OCI-LY1 (cell line): ENCODE measurements around the gene KIAA1586.

Experiments used
- H2AFZ ChIP-seq: fragments of 200-600 bp; sonication (generic), shearing (Covaris generic); 2 replicates; pipeline ENCODE4 v1.6.0; 2014; ENCODE audit warnings: antibody characterized with exemption, mild to moderate bottlenecking, low read length
- H3F3A ChIP-seq: fragments of 200-600 bp; sonication (generic), shearing (Covaris generic); 2 replicates; pipeline ENCODE4 v1.6.0; 2014; ENCODE audit warnings: mild to moderate bottlenecking, antibody characterized with exemption, low read length, moderate library complexity; ENCODE audit not compliant: insufficient read depth
- H3K27ac ChIP-seq: fragments of 200-600 bp; sonication (generic); 2 replicates; pipeline ENCODE4 v1.5.1; 2014; ENCODE audit warnings: low read length, mixed run types, mild to moderate bottlenecking, low read depth; ENCODE audit not compliant: poor library complexity, severe bottlenecking
- H3K27me3 ChIP-seq: fragments of 200-600 bp; sonication (generic); 2 replicates; pipeline ENCODE4 v1.6.0; 2014; ENCODE audit warnings: antibody characterized with exemption, mild to moderate bottlenecking, low read length, moderate library complexity; ENCODE audit not compliant: insufficient read depth
- H3K36me3 ChIP-seq: fragments of 200-600 bp; sonication (generic); 2 replicates; pipeline ENCODE4 v1.6.1; 2014; ENCODE audit warnings: mild to moderate bottlenecking, antibody characterized with exemption, low read length, moderate library complexity, mixed read lengths; ENCODE audit not compliant: insufficient read depth
- H3K4me1 ChIP-seq: fragments of 200-600 bp; sonication (generic); 2 replicates; pipeline ENCODE4 v1.5.1; 2014; ENCODE audit warnings: mild to moderate bottlenecking, low read length, moderate library complexity; ENCODE audit not compliant: insufficient read depth, severe bottlenecking
- H3K4me2 ChIP-seq: fragments of 200-600 bp; sonication (generic), shearing (Covaris generic); 2 replicates; pipeline ENCODE4 v1.6.1; 2014; ENCODE audit warnings: low read length
- H3K4me3 ChIP-seq: fragments of 200-600 bp; sonication (generic); 2 replicates; pipeline ENCODE4 v1.5.1; 2014; ENCODE audit warnings: low read length, low read depth, mild to moderate bottlenecking, mixed read lengths; ENCODE audit not compliant: poor library complexity, severe bottlenecking
- H3K79me2 ChIP-seq: fragments of 200-600 bp; shearing (Covaris generic); 2 replicates; pipeline ENCODE4 v1.6.1; 2016; ENCODE audit warnings: mixed run types, low read length, mixed read lengths; ENCODE audit not compliant: insufficient read depth
- H3K9ac ChIP-seq: fragments of 200-600 bp; sonication (generic), shearing (Covaris generic); 2 replicates; pipeline ENCODE4 v1.6.1; 2014; ENCODE audit warnings: mild to moderate bottlenecking, low read length, mixed read lengths
- H3K9me2 ChIP-seq: fragments of 200-600 bp; sonication (generic), shearing (Covaris generic); 2 replicates; pipeline ENCODE4 v1.6.1; 2014; ENCODE audit warnings: low read depth, mild to moderate bottlenecking, low read length, mixed read lengths
- H3K9me3 ChIP-seq: fragments of 200-600 bp; shearing (Covaris generic); 2 replicates; pipeline ENCODE4 v1.6.1; 2014; ENCODE audit warnings: low read length, mixed read lengths
- H4K20me1 ChIP-seq: fragments of 200-600 bp; sonication (generic), shearing (Covaris generic); 2 replicates; pipeline ENCODE4 v1.6.0; 2016; ENCODE audit warnings: mild to moderate bottlenecking, low read length; ENCODE audit not compliant: insufficient read depth
- EZH2 ChIP-seq: fragments of 200-600 bp; sonication (generic), shearing (Covaris generic); IDR thresholded peaks from 2 replicates; pipeline ENCODE4 v1.8.0; 2017; ENCODE audit warnings: borderline replicate concordance, mixed run types, mild to moderate bottlenecking, antibody characterized with exemption, low read length, moderate library complexity, mixed read lengths
- TF ChIP-seq, protein P1 (sequence below): fragments of 200-600 bp; sonication (generic), shearing (Covaris generic); IDR thresholded peaks from 2 replicates; pipeline ENCODE4 v1.5.1; 2017; ENCODE audit warnings: mild to moderate bottlenecking, antibody characterized with exemption, low read length, moderate library complexity, mixed read lengths

Gene KIAA1586

DNA sequence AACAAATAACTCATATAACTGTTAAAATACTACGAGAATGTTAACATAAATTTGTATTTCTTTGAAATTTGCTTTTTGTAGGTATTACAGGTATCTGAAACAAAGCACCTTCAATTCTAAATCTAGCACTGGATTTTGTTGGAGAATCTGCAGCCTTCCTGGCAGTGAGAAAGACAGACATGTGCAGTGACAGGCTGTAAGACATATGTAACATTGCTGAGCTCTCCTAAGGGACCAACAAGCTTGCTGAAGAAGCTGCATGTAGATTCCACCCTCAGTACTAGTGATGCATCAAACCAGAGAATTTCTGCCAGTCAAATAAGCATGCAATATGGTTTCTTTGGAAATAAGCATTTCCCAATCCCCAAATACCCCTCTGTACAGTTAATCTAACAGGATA is 20.5 kb upstream of the KIAA1586 start:
- Histone ChIP-seq H3K27ac (no peak overlapping the region), H3K27me3 (peaks cover 4% of the 10 kb centered on the region; the same call in 1 of the 2 replicates), H3K4me2 (no peak overlapping the region), H3K36me3 (no peaks in the 10 kb centered on the region), H3K9ac (no peak overlapping the region), H3K9me2 (no peaks in the 10 kb centered on the region), H3K79me2 (no peaks in the 10 kb centered on the region), H3K4me1 (no peaks in the 10 kb centered on the region), H3K9me3 (0 out of 2 replicates have a peak, but pooled peaks cover 3% of the 10 kb centered on the region), H4K20me1 (no peaks in the 10 kb centered on the region), H3K4me3 (no peak overlapping the region), H3F3A (no peaks in the 10 kb centered on the region), H2AFZ (no peak overlapping the region)
- no peak for TF ChIP-seq EZH2
- TF ChIP-seq, protein P1, sequence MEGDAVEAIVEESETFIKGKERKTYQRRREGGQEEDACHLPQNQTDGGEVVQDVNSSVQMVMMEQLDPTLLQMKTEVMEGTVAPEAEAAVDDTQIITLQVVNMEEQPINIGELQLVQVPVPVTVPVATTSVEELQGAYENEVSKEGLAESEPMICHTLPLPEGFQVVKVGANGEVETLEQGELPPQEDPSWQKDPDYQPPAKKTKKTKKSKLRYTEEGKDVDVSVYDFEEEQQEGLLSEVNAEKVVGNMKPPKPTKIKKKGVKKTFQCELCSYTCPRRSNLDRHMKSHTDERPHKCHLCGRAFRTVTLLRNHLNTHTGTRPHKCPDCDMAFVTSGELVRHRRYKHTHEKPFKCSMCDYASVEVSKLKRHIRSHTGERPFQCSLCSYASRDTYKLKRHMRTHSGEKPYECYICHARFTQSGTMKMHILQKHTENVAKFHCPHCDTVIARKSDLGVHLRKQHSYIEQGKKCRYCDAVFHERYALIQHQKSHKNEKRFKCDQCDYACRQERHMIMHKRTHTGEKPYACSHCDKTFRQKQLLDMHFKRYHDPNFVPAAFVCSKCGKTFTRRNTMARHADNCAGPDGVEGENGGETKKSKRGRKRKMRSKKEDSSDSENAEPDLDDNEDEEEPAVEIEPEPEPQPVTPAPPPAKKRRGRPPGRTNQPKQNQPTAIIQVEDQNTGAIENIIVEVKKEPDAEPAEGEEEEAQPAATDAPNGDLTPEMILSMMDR = no peak

DNA sequence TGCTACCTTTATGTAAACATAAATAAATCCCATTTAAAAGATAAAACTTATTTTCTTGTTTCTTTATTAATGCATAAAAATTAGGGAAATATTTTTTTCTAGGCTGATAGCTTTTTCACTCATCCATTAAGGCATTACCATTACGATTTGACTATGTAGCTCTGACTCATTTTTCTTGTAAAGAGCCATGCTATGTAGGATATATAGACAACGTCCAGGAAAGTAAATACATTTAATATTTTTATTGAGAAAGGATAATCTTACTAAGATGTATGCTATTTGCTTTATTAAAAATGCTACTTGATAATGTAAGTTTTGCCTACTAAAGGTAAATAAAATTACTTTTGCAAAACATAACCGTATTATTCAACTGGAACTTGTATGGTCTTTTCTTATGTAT is 19.2 kb upstream of the KIAA1586 start:
- Histone ChIP-seq H3K9ac (no peak overlapping the region), H3K27ac (no peak overlapping the region), H3F3A (no peaks in the 10 kb centered on the region), H2AFZ (no peak overlapping the region), H3K27me3 (peaks cover 4% of the 10 kb centered on the region; the same call in 1 of the 2 replicates), H3K4me3 (no peak overlapping the region), H3K36me3 (no peaks in the 10 kb centered on the region), H3K4me2 (no peak overlapping the region), H3K79me2 (no peaks in the 10 kb centered on the region), H3K9me3 (0 out of 2 replicates have a peak, but pooled peaks cover 3% of the 10 kb centered on the region), H3K9me2 (no peaks in the 10 kb centered on the region), H3K4me1 (no peaks in the 10 kb centered on the region), H4K20me1 (no peaks in the 10 kb centered on the region)
- TF ChIP-seq, protein P1 = no peak
- TF ChIP-seq EZH2 = no peak

DNA sequence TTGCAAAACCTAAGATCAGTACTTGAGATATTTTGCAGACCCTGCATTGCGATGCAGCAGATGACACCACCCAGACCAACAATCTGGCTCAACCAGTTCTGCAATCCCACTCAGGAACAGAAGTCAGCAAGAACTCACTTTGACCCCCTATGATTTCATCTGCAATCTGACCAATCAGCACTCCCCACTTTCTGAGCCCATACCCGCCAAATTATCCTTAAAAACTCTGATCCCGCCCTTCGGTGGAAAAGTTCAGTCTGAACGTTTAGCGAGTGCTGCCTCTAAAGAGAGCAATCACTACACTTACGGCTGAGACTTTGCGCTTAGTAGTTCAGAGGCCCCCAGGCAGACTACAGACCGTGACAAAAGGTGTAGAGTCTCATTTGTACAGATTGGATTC is 17.3 kb upstream of the KIAA1586 start:
- no peak overlapping the region for H3K9ac ChIP-seq
- H3K4me1 ChIP-seq = no peaks in the 10 kb centered on the region
- no peak overlapping the region for H3K4me2 ChIP-seq
- no peak overlapping the region for H3K4me3 ChIP-seq
- no peak overlapping the region for H2AFZ ChIP-seq
- no peaks in the 10 kb centered on the region for H3K36me3 ChIP-seq
- no peaks in the 10 kb centered on the region for H3F3A ChIP-seq
- no peaks in the 10 kb centered on the region for H4K20me1 ChIP-seq
- no peak overlapping the region for H3K27ac ChIP-seq
- no peaks in the 10 kb centered on the region for H3K9me2 ChIP-seq
- H3K79me2 ChIP-seq = no peaks in the 10 kb centered on the region
- TF ChIP-seq, protein P1 = no peak
- TF ChIP-seq EZH2 = no peak
- H3K27me3 ChIP-seq = peaks cover 4% of the 10 kb centered on the region; the same call in 1 of the 2 replicates
- 0 out of 2 replicates have a peak, but pooled peaks cover 3% of the 10 kb centered on the region for H3K9me3 ChIP-seq
